Skeletal muscle satellite cell (primary cell): ENCODE results near the gene TOX2.

ENCODE experiments used
- H3K27me3 ChIP-seq: 2 replicates; pipeline ENCODE4 v1.7.0; 2013; ENCODE audit warnings: low read length; ENCODE audit not compliant: control insufficient read depth, insufficient read depth
- H3K36me3 ChIP-seq: 2 replicates; pipeline ENCODE4 v1.7.0; 2013; ENCODE audit warnings: mild to moderate bottlenecking, control low read depth, low read length; ENCODE audit not compliant: insufficient read depth
- H3K4me1 ChIP-seq: 2 replicates; pipeline ENCODE4 v1.7.0; 2013; ENCODE audit warnings: low read length; ENCODE audit not compliant: control insufficient read depth, insufficient read depth
- H3K4me2 ChIP-seq: 2 replicates; pipeline ENCODE4 v1.7.0; 2013; ENCODE audit warnings: mild to moderate bottlenecking, low read length
- H3K4me3 ChIP-seq: 2 replicates; pipeline ENCODE4 v1.7.0; 2013; ENCODE audit warnings: low read length
- H3K9ac ChIP-seq: 2 replicates; pipeline ENCODE4 v1.7.0; 2013; ENCODE audit warnings: mild to moderate bottlenecking, low read depth, low read length, moderate library complexity
- H3K9me3 ChIP-seq: replicated peaks from 2 replicates; pipeline ENCODE4 v1.7.0; 2013; ENCODE audit warnings: mild to moderate bottlenecking, control low read depth, low read length

The TOX2 gene

GRCh38 chr20:44019638-44020335 lies 105.1 kb downstream of the TOX2 start:
- peaks cover 61% of the 10 kb centered on the region for H3K27me3 ChIP-seq
- H3K36me3 ChIP-seq = no peaks in the 10 kb centered on the region
- H3K9ac ChIP-seq = no peak overlapping the region
- H3K4me3 ChIP-seq = no peak overlapping the region
- H3K4me1 ChIP-seq = peaks cover 14% of the 10 kb centered on the region
- H3K9me3 ChIP-seq = no peaks in the 10 kb centered on the region
- no peak overlapping the region for H3K4me2 ChIP-seq

GRCh38 chr20:44020406-44021148 lies 105.9 kb downstream of the TOX2 start:
- Histone ChIP-seq H3K36me3 (no peaks in the 10 kb centered on the region), H3K4me1 (peaks cover 14% of the 10 kb centered on the region), H3K9me3 (no peaks in the 10 kb centered on the region), H3K4me2 (no peak overlapping the region), H3K27me3 (peaks cover 60% of the 10 kb centered on the region), H3K9ac (no peak overlapping the region), H3K4me3 (no peak overlapping the region)

GRCh38 chr20:44021186-44021585 lies 106.5 kb downstream of the TOX2 start:
- no peak overlapping the region for H3K9ac ChIP-seq
- H3K36me3 ChIP-seq = no peaks in the 10 kb centered on the region
- H3K27me3 ChIP-seq = peaks cover 56% of the 10 kb centered on the region
- no peaks in the 10 kb centered on the region for H3K9me3 ChIP-seq
- peaks cover 14% of the 10 kb centered on the region for H3K4me1 ChIP-seq
- no peak overlapping the region for H3K4me3 ChIP-seq
- H3K4me2 ChIP-seq = no peak overlapping the region

GRCh38 chr20:44021900-44022299 lies 107.2 kb downstream of the TOX2 start:
- no peak overlapping the region for H3K9ac ChIP-seq
- no peak overlapping the region for H3K4me2 ChIP-seq
- no peak overlapping the region for H3K4me3 ChIP-seq
- peaks cover 50% of the 10 kb centered on the region for H3K27me3 ChIP-seq
- H3K36me3 ChIP-seq = no peaks in the 10 kb centered on the region
- no peaks in the 10 kb centered on the region for H3K9me3 ChIP-seq
- peaks cover 14% of the 10 kb centered on the region for H3K4me1 ChIP-seq

- Histone ChIP-seq H3K4me3 (no peak overlapping the region), H3K4me2 (no peak overlapping the region), H3K4me1 (peaks cover 14% of the 10 kb centered on the region), H3K27me3 (peaks cover 48% of the 10 kb centered on the region), H3K36me3 (no peaks in the 10 kb centered on the region), H3K9me3 (no peaks in the 10 kb centered on the region), H3K9ac (no peak overlapping the region)
These were observed 107.8 kb downstream of the TOX2 start for GRCh38 chr20:44022464-44022863.

GRCh38 chr20:44023515-44024371 lies 109.1 kb downstream of the TOX2 start:
- Histone ChIP-seq H3K4me3 (no peak overlapping the region), H3K4me2 (no peak overlapping the region), H3K9ac (no peak overlapping the region), H3K27me3 (peaks cover 56% of the 10 kb centered on the region), H3K9me3 (no peaks in the 10 kb centered on the region), H3K4me1 (peaks cover 3% of the 10 kb centered on the region), H3K36me3 (no peaks in the 10 kb centered on the region)

GRCh38 chr20:44024820-44025580 lies 110.3 kb downstream of the TOX2 start:
- Histone ChIP-seq H3K9me3 (no peaks in the 10 kb centered on the region), H3K36me3 (no peaks in the 10 kb centered on the region), H3K27me3 (peaks cover 56% of the 10 kb centered on the region), H3K4me3 (no peak overlapping the region), H3K9ac (no peak overlapping the region), H3K4me1 (no peaks in the 10 kb centered on the region), H3K4me2 (no peak overlapping the region)

- Histone ChIP-seq H3K36me3 (no peaks in the 10 kb centered on the region), H3K4me3 (no peak overlapping the region), H3K9me3 (no peaks in the 10 kb centered on the region), H3K4me1 (no peaks in the 10 kb centered on the region), H3K27me3 (peaks cover 64% of the 10 kb centered on the region), H3K9ac (no peak overlapping the region), H3K4me2 (no peak overlapping the region)
These were observed 111.1 kb downstream of the TOX2 start for GRCh38 chr20:44025756-44026155.

GRCh38 chr20:44026647-44027342 lies 112.1 kb downstream of the TOX2 start:
- Histone ChIP-seq H3K36me3 (no peaks in the 10 kb centered on the region), H3K9me3 (no peaks in the 10 kb centered on the region), H3K4me3 (no peak overlapping the region), H3K27me3 (peaks cover 71% of the 10 kb centered on the region), H3K9ac (no peak overlapping the region), H3K4me1 (no peaks in the 10 kb centered on the region), H3K4me2 (no peak overlapping the region)

- Histone ChIP-seq H3K27me3 (peaks cover 74% of the 10 kb centered on the region), H3K4me3 (no peak overlapping the region), H3K36me3 (no peaks in the 10 kb centered on the region), H3K4me1 (no peaks in the 10 kb centered on the region), H3K4me2 (no peak overlapping the region), H3K9me3 (no peaks in the 10 kb centered on the region), H3K9ac (no peak overlapping the region)
These were observed 112.8 kb downstream of the TOX2 start for GRCh38 chr20:44027343-44028002.
